ENCODE results near the gene EI24.

The EI24 gene

DNA sequence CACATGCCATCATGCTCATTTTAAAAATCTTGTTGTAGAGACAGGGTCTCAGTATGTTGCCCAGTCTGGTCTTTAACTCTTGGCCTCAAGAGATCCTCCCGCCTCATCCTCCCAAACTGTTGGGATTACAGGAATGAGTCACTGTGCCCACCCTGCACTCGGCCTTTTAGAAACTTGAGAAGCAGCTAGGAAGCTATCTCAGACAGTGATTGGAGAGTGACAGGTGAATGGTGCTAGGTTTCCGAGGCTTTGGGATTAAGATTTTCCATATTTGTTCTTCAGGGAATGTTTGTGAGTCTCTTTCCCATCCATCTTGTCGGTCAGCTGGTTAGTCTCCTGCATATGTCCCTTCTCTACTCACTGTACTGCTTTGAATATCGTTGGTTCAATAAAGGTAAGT is 10.5 kb downstream of the EI24 start:
- DNase-seq (ENCODE audit: low read depth in 2 of 2) = no peak

DNA sequence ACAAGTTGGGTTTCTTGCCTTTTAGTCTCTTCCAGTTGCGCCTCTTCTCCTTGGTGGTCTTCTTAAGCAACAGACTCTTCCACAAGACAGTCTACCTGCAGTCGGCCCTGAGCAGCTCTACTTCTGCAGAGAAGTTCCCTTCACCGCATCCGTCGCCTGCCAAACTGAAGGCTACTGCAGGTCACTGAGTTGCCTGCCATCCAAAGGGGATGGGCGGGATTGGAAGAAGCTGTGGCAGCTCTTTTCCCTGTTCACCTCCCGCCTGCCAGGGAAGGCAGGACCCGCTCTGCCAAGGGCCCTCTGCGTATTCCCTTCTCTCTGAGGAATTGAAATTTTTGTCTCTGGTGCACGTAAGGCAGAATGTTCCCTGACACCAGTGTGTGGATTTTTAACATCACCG is 14.2 kb downstream of the EI24 start:
- no peak for DNase-seq (ENCODE audit: low read depth in 2 of 2)

DNA sequence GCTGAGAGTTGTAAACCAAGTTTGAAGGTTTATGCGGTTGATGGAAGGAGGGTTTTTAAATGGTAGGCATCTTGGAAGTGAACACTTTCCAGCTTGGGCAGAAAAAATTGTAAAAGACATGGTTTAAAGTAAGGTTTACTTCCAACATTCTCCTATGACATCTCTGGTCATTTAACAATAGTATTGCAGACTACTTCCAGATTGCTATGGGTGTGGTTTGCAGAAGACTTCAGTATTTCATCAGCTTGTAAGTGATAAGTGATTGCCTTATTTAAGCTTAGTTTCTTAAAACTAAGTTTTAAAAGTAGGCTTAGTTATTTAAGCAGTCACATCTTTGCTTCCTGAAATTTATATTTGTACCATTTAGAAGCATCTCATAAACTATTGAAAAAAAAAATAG is 16.2 kb downstream of the EI24 start:
- no peak for DNase-seq (ENCODE audit: low read depth in 2 of 2)

DNA sequence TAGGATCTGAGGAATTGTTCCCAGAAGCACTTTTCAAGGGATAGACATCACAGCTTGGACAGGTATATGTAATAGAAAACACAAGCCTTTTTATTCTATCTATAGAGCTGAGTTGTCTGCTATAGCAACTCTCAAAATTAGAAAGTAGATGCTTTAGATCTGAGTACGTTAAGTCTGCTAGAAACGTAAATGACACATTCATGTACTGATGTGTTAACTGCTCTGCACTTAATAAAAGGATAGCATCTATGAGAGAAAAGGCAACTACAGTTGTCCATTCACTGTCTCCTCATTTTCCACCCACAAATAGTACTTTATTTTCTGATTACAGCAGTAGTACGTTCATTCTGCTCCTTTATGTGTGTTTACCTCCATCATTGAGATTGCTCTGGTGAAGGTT is 17.3 kb downstream of the EI24 start:
- DNase-seq (ENCODE audit: low read depth in 2 of 2) = no peak

DNA sequence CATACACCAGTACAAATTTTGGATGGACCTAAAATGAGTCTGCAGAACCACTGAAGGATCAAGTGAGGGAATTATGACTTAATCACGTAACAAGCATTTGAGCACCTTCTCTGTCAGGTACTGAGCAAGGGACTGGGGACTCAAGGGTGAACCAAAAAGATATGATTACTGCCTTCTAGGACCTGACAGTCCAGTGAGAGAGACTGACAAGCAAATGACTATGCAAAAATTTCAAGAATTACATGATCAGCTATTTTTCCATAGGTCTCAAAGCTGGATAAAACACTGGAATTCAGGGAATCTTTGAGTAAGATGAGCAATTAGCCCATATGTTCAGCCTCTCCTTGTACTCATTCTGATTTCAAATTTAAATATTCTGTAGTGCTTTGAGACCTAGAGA is 18.2 kb downstream of the EI24 start:
- no peak for DNase-seq (ENCODE audit: low read depth in 2 of 2)

DNA sequence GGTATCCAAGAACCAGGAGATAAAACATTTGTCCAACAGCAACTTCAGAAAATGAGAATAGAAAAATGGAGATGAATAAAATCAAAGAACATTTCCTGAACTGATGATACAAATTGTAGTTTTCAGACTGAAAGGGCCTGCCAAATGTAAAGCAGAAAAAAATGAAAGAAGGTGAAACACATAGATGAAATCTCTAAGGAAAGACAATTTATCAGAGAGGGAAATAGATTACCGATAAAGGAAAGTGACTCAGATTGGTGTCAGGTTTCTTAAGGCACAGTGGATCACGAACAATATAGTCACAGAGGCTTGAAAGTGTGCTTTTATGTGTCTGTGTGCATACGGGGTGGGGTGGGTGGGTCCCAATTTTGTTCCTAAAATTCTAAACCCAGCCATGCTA is 19.2 kb downstream of the EI24 start:
- no peak for DNase-seq (ENCODE audit: low read depth in 2 of 2)

DNA sequence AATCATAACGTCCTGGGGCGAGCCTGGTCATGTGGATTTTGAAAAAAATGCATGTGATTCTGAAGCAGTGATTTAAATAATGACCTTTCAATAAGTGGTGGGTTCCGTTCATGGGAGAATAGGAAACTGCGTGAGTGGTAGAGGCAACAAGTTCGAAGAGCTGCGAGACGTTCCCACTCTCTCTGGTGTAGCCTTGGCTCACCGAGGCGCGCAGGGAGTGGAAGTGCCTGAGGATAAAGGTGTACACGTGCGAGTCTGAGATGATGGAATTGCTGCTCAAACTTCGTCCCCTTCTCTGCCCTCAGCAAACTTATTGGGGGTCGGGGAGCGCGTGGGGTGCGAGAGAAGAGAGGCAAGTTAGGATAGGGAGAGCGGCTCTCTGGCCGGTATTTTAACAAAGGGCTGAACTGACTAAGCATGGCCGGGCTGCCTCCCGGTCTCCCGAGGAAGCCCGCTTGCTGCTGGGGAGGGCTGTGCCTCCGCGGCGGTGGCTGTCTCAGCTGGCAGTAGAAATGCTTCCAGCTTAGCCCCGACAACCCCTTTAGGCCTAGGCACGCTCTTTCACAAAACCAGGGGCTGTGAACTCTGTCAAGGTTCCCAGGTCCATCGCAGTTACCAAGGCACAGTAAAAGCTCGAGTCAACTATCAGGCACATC is 22.5 kb downstream of the EI24 start:
- peak; percentile 5 for DNase-seq (ENCODE audit: low read depth in 2 of 2)

DNA sequence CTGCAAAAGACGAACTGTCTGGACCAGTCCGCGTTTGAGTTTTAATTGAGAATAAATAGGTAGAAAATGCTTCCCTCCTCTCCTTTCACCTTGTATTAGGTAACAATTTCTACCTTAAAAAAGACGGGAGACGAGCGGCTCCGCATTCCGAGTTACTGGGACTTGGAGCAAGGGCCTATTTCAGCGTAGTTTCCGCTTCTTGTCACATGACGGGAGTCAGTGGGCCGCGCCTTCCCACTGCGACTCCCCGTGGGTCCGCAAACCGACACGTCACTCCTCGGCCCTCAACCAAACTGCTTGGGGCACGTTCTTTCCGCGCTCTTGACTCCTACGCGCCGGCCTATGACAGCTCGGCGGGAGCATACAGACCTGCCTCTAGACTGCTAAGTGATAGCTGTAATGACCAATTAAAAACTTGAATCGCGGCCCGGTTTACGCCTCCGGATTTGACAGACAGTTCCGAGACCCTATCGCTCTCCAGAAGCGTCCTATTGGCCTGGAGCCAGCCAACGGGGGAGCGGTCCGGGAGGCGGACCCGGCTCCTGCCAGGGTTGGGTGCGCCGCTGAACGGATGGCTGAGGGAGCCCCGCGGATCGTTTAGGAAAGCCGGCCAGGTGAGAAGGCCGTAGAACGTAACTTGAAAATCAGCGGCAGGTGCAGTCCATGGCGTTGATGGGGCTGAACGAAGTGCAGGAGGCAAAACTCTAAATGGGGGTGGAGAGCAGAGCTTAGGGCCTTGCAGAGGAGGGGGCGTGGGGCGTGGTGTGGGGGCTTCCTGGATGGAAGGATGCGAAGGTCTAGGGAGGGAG is 23.2 kb downstream of the EI24 start, which contains the start of gene STT3A:
TSS of gene STT3A (plus strand) at position 548 of the 809 bp plus-strand sequence. CDS start 3,064 bp downstream, outside the sequence.
- peak; percentile 95 for DNase-seq (ENCODE audit: low read depth in 2 of 2)

DNA sequence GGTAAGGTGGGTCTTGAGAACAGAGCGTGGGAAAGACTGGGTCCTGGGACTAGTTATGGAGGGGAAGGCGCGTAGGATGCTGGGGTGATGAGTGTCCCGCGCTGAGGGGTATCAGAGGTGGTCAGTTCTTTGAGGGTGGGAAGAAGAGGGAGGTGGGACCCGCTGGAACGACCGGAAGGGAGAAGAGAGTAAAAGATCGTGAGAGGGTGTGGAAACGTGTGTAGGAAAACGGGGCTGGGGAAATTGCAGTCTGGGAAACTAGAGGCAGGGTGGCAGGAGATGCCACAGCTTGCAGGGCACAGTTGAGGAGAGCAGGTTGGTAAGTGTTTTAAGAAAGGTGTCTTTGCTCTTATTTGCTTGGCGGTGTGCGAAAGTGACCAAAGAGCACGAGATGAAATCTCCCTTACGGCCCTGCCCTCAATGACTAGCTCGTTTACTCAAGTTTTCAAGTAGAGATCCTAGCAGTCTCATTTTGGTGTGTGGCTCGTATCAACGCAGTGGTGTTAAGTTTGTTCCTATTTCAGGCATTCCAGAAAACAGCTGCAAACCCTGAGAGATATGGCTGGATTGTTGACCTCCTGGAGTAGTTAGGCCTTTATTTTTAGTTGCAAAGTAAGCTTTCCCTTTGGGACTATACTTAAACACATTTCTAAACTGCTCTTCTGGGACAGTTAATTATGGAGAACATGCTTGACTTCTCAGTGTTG is 24.0 kb downstream of the EI24 start:
- DNase-seq (ENCODE audit: low read depth in 2 of 2) = no peak

DNA sequence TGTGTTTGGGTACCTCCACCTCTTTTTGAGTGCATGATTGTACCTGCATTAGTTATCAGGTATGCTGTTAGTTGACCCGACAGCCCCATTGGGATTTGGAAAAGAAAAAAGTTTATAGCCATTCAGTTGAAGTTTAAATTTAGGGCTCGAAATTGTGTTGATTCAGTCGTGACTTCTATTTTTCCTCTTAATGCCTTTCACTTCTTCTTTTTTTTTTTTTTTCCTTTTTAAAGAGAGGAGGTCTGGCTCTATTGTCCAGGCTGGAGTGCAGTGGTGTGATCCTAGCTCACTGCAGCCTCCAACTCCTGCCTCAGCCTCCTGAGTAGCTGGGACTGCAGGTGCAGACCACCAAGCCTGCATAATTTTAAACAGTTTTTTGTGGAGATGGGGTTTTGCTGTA is 25.7 kb downstream of the EI24 start:
- DNase-seq (ENCODE audit: low read depth in 2 of 2) = no peak

DNA sequence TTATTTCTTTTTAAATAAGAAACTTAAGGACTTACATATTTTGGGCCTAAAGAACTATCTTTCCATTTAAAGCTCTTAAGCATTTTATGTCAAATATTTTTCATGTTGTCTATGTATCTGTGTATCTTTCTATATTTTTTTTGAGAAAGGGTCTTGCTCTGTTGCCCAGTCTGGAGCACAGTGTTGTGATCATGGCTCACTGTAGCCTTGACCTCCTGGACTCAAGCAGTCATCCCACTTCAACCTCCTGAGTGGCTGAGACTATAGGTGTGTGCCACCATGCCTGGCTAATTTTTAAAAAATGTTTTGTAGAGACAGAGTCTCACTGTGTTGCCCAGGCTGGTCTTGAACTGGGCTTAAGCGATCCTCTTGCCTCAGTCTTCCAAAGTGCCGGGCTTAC is 31.4 kb downstream of the EI24 start:
- no peak for DNase-seq (ENCODE audit: low read depth in 2 of 2)

DNA sequence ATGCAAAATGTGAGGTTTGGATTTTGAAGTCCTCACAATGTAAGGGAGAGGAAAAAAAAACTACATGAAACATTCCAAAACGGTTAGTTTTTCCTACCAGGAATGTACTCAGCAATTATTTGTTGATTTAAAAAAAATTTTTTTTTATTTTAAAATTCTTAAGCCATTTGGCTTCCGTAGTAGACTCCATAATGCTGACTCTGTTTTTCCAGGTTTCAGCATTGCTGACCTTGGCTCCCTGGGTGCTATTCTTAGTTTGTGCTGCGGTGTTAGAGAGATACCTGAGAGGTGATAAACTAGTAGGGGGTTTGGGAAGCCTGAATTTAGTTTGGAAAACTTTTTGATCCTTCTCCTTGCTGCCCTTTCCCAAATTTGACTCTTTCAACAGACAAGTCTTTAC is 33.9 kb downstream of the EI24 start:
- DNase-seq (ENCODE audit: low read depth in 2 of 2) = no peak

DNA sequence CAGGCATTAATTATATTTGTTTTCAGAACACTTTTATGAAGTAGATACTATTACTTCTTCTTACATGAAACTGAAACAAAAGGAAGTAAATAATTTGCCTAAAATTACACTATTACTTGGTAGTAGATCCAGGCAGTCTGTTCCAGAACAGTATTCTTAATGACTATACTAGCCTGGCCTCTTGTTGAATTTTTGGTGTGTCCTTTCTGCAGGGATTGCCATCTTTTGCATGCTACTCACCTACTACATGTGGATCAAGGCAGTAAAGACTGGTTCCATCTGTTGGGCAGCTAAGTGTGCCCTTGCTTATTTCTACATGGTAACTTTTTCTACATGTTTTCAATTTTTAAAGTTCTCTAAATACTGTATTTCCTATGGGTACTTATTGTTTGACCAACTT is 36.1 kb downstream of the EI24 start:
- no peak for DNase-seq (ENCODE audit: low read depth in 2 of 2)

DNA sequence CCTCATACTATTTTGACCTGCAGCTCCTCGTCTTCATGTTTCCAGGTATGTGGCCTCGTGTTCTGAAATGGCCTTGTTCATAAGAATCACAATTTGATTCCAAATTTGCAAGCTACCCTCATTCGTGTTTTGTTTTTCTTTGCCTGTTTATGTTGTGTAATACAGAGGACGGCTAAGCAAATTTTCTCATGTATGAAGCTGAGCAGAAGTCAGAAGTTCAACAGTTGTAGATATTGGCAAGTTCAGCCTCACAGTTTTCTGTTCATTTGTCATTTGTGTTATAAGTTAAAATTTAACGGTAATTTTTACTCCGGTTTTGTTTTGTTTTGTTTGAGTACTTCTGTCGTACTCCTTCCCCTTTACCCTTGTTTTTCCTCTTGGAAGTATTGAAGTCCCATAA is 40.3 kb downstream of the EI24 start:
- no peak for DNase-seq (ENCODE audit: low read depth in 2 of 2)

DNA sequence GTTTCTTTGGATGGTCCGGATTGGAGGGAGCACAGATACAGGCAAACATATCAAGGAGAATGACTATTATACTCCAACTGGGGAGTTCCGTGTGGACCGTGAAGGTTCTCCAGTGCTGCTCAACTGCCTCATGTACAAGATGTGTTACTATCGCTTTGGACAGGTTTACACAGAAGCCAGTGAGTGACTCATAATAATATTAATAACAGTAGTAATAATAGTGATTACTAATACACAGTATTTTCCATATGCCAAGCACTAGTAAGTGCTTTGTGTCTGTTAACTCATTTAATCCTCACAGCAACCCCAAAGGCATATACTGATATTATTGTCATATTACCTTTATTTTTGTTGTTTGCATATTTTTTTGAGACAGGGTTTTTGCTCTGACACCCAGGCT is 49.1 kb downstream of the EI24 start:
- DNase-seq (ENCODE audit: low read depth in 2 of 2) = no peak

DNA sequence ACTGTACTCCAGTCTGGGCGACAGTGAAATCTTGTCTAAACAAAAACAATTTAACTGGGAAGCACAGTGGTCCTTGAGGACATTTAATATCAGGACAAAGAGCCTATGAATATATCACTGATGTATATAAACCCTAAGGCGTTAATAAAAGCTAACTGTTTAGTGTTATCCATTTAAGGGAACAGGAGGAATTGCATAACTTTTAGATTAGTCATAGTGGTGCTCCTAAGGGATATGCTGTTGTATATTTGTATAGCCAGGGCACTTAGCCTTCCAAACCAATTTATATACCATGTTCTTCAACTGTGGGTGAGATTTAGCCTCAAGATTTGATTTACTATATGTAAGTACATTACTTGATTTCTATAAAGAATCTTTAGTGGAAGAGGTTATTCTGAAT is 52.7 kb downstream of the EI24 start:
- no peak for DNase-seq (ENCODE audit: low read depth in 2 of 2)

DNA sequence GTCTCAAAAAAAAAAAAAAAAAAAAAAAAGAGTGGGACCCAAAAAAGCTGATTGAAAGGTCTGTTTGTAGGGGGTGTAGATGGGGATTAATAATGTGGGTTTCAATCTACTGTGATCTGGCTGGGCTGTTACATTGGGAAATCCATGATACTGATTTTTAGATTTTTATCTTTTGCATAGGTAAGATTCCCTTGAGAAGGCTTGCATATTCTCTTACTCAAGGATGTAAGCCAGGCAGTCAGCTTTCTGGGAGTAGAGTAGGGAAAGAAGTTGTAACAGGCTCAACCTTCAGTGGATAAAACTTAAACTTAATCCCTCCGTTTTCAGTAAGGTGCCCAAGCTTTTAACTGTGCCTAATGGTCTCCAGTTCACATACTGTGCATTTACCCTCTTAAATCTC is 53.8 kb downstream of the EI24 start:
- no peak for DNase-seq (ENCODE audit: low read depth in 2 of 2)

DNA sequence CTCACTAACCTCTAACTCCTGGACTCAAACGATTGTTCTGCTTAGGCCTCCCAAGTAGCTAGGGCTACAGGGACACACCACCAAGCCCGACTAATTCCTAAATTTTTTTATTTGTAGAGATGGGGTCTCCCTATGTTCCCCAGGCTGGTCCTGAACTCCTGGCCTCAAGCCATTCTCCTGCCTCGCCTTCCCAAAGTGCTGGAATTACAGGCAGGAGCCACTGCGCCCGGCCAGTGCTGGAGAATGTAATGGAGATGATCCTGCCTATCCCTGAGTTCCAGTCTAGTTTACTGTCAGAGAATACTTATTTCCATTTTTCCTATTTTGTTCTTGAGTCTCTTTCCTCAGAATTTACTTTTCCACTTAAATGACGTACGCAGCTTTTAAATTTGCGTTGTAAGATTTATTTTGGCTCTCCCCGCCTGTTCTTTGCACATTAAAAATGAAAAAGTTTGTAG is 55.5 kb downstream of the EI24 start, which contains the start of gene CHEK1:
TSS of gene CHEK1 (plus strand) at position 408 of the 458 bp plus-strand sequence. CDS start 1,606 bp downstream, outside the sequence.
- no peak for DNase-seq (ENCODE audit: low read depth in 2 of 2)

DNA sequence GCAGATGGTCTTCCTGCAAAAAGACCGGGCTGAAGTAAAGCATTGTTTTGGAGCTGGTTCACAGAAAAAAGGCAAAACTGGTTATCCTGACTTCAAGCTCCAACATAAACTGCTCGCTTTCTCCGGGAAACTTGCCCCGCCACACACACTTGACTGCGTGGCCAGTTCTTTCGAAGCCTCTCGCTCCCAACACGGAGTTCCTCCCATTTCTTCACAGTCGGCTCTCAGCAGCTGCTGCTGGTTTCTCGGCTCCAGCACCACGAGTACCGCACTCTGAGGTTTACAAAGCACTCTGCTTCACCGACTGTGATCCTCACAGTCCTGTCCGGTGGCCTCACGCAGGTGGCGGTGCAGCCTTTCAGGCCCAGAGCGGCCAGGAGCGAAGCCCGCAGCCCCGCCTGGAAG is 56.0 kb downstream of the EI24 start:
- no peak for DNase-seq (ENCODE audit: low read depth in 2 of 2)

DNA sequence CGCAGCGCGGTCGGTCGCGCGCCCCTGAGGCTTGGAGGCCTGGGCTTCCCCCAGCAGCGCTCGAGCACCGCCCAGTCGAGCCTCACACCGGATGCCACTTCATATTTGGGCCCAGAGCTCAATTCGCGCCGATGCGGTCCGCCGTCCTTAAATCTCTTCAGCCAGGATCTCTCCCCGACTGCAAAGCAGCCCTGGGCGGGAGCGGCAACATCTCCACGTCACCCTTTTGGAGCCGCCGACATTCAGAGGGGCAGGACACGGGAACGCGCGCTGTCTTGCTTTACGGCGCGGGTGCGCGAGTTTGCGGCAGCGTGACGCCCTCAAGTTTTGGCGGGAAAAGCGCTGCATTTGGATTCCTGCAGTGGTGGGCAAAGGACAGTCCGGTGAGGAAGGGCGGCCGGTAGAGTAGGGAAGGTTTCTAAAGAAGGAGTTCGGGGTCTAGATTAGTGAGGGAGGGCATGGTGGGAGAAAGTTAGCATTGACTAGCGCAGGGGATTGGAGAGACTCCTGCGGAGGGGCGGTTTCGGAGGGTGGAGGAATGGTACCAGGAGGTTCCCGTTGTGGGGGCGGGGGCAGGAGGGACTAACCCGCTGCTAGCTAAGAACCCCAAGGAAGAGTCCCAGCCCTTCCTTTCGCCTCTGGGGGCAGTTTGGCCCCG is 56.5 kb downstream of the EI24 start:
- DNase-seq (ENCODE audit: low read depth in 2 of 2) = peak; percentile 73 to 75

DNA sequence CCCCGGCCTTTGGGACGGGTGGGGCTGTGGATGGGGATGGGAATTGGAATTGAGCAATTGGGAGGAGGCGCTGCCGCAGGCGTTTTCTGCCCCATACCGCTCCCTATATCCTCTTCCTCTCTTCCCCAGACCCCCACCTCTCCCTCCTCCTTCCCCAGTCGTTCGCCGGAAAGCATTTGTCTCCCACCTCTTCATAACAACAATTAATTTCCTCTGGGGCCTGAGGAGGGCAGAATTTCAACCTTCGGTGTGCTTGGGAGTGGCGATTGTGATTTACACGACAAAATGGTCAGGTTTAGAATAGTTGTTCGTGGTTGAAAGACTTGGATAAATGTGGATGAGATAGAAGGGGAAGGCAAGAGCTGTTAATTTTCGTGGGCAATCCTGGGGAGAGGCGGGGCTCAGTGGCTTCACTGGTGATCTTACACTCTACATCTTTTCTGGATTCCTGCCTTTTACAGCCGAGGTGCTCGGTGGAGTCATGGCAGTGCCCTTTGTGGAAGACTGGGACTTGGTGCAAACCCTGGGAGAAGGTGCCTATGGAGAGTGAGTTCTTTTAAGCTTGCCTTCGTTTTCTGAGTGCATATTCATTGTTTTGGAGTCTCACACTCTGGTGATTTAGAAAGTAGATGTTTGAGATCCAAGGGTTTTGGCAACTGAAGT is 57.1 kb downstream of the EI24 start:
- DNase-seq (ENCODE audit: low read depth in 2 of 2) = no peak

All from stimulated activated CD8-positive, alpha-beta memory T cell treated with anti-CD3 and anti-CD28 coated beads, Interleukin-2, amount 100 ng/mL, for 1 hour (primary cell).